Adrenal gland (tissue), 12 donors: ENCODE data around the gene ROR2. TPM values are rescaled to one million over a fixed set of nuclear protein-coding genes. Genes with fewer than 3 reads are reported as not detected.

Source experiments
- DNase-seq, 7 donors: peaks; one replicate each; pipeline ENCODE4 v3.0.0-alpha.2; 2019 to 2020
- H3K27ac ChIP-seq, 5 donors: fragments of 200-600 bp; sonication (generic) in 4 of 5; 1 replicate in 3 of 5; 2 replicates in 2 of 5; pipeline versions ENCODE4 v1.5.1 to v1.8.0; 2016 to 2020; ENCODE audit warnings: mild to moderate bottlenecking in 1 of 5
- H3K27me3 ChIP-seq: fragments of 200-600 bp; 2 replicates; pipeline ENCODE4 v1.8.0; 2021
- H3K36me3 ChIP-seq, 2 donors: fragments of 200-600 bp; replicated peaks in 1 of 2; 1 replicate in 1 of 2; 2 replicates in 1 of 2; pipeline versions ENCODE4 v1.5.1 to v1.8.0; 2018 to 2022
- H3K4me1 ChIP-seq, 2 donors: fragments of 200-600 bp; replicated peaks in 1 of 2; 1 replicate in 1 of 2; 2 replicates in 1 of 2; pipeline versions ENCODE4 v1.5.1 to v1.8.0; 2018 to 2021
- H3K4me3 ChIP-seq, 4 donors: fragments of 200-600 bp; sonication (generic) in 3 of 4; one replicate each; pipeline ENCODE4 v1.5.1; 2016 to 2018
- H3K9me3 ChIP-seq, 3 donors: fragments of 200-600 bp; sonication (generic) in 1 of 3; replicated peaks in 1 of 3; 1 replicate in 2 of 3; 2 replicates in 1 of 3; pipeline versions ENCODE4 v1.5.1 to v1.8.0; 2016 to 2021
- CTCF ChIP-seq, 6 experiments: fragments of 450-650 bp in 4 of 6; fragments of 200-600 bp in 2 of 6; sonication (generic) in 1 of 6; IDR thresholded peaks; 1 replicate in 5 of 6; 2 replicates in 1 of 6; pipeline versions ENCODE4 v1.5.1 to v1.8.0; 2016 to 2021; ENCODE audit warnings: antibody characterized with exemption in 6 of 6, mild to moderate bottlenecking in 2 of 6, moderate library complexity in 1 of 6
- POLR2A ChIP-seq, 2 donors: fragments of 450-650 bp; IDR thresholded peaks; one replicate each; pipeline ENCODE4 v1.6.1; 2017; ENCODE audit warnings: antibody characterized with exemption in 2 of 2, mild to moderate bottlenecking in 2 of 2, moderate library complexity in 1 of 2
- WGBS, 4 donors: extraction: QIAGEN DNeasy Blood & Tissue Kit in 2 of 4; methylation state at CpG; one replicate each; pipeline versions ENCODE4 v1.1.5 to v1.1.7; 2013 to 2017; 5-methylcytosine and 5-hydroxymethylcytosine counted together
- intact Hi-C, 2 donors: fragments of 100-400 bp; cut with DNase I; formaldehyde crosslinking; loops; one replicate each; pipeline versions ENCODE4 v1.14.1 to v1.15.0; 2022 to 2023
- polyA plus RNA-seq, 3 donors: library from polyadenylated mRNA; stranded (reverse); fragments of 200-250 nt in 2 of 3; fragments of 350-450 nt in 1 of 3; fragmentation: Illumina TruSeq in 1 of 3; extraction: RNeasy Lipid Tissue Mini Kit (QIAGEN cat#74804) in 1 of 3; gene quantifications; one replicate each; pipeline ENCODE4 v1.2.3, GENCODE V29; 2013 to 2014
- total RNA-seq, 9 donors: library from RNA; depleted of rRNA in 4 of 9; stranded (reverse); fragments of >200 nt in 4 of 9; fragments of 120-200 nt in 1 of 9; fragmentation: NEBNext Ultra II Directional in 1 of 9; extraction: Animal tissue kit (Norgen Biotek cat#: 25700) in 1 of 9; gene quantifications; one replicate each; pipeline versions ENCODE4 v1.1.0 to v1.2.4, GENCODE V29; 2013 to 2023
- donor health status: healthy with polysubstance abuse.
- donor health status: Bipolar disorder and iron deficiency.
- donor health status: DM: yes; HTN: yes; CAD: no.
- donor health status: DM: no; HTN: no; CAD: no.
- donor health status: DM: no; HTN: no; CAD: no.
- donor health status: DM: yes; HTN: yes; CAD: no.

ROR2 gene
- total and polyA plus RNA-seq, 12 donors, result 3.9 to 23.9 (median 11.4) TPM

GRCh38 chr9:91896513-91897121, 53.4 kb downstream of the ROR2 start:
- peak; percentile 65 to 91 (median 74) for DNase-seq
- 10 to 16% (median 15%) methylated on average over 11 of the region's 11 CpGs for WGBS, 4 donors
- Histone ChIP-seq H3K36me3 (no peaks in the 10 kb centered on the region), H3K9me3 (no peaks in the 10 kb centered on the region), H3K27ac (peak overlapping the region; percentile 1 to 89 (median 80)), H3K27me3 (no peaks in the 10 kb centered on the region), H3K4me3 (peak overlapping the region in 1 of 4 donors; percentile 5), H3K4me1 (peaks cover 25 to 59% of the 10 kb centered on the region in 2 donors)
- intact Hi-C loops, result loop anchor here in 1 of 2 donors (10.0 kb wide), 1 partner anchor 52 kb away; no protein-coding TSS in a partner anchor
- TF ChIP-seq POLR2A (IDR thresholded peaks at IDR 0.05), result peak in 1 of 2 donors; percentile 60
- TF ChIP-seq CTCF (IDR thresholded peaks at IDR 0.05), result no peak

DNA sequence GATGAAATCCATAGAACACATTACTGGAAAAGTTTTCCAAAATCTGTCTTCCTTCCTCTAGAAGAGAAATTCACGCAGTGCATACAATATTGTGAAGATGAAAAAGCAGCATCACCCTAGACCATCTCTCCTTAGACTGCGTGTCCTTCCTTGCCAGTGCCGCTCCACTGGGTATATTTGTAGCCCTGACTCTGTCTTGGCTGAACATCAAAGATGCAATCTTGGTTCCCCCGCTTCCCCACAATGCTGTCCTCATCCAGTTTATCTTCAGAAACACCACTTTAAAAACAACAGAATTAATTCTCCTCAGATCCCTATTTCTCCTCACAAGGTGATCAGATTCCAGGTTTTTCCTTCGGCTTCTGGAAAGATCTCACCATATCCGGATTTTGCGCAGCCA, 53.9 kb downstream of the ROR2 start:
- no peaks in the 10 kb centered on the region for H3K27me3 ChIP-seq
- peak overlapping the region; percentile 1 to 89 (median 80) for H3K27ac ChIP-seq
- intact Hi-C loops, result loop anchor here in 1 of 2 donors (10.0 kb wide), 1 partner anchor 51 kb away; no protein-coding TSS in a partner anchor
- H3K4me1 ChIP-seq, result peaks cover 25 to 58% of the 10 kb centered on the region in 2 donors
- H3K4me3 ChIP-seq, result no peak overlapping the region
- no peaks in the 10 kb centered on the region for H3K9me3 ChIP-seq
- peak in 3 of 7 donors; percentile 52 to 64 (median 53) for DNase-seq
- TF ChIP-seq CTCF (IDR thresholded peaks at IDR 0.05) (no peak), POLR2A (IDR thresholded peaks at IDR 0.05) (no peak)
- no peaks in the 10 kb centered on the region for H3K36me3 ChIP-seq
- 47 to 55% (median 52%) methylated on average over 7 of the region's 7 CpGs for WGBS, 4 donors

- no peak for DNase-seq
- Histone ChIP-seq H3K36me3 (no peaks in the 10 kb centered on the region), H3K4me1 (peaks cover 25 to 58% of the 10 kb centered on the region in 2 donors), H3K27ac (peak overlapping the region in 1 of 5 donors; percentile 89), H3K9me3 (no peaks in the 10 kb centered on the region), H3K27me3 (no peaks in the 10 kb centered on the region), H3K4me3 (no peak overlapping the region)
- intact Hi-C loops, result loop anchor here in 1 of 2 donors (10.0 kb wide), 1 partner anchor 50 kb away; no protein-coding TSS in a partner anchor
- 22 to 85% (median 45%) methylated on average over 1 of the region's 1 CpG for WGBS, 4 donors
- TF ChIP-seq CTCF (IDR thresholded peaks at IDR 0.05), result no peak
- no peak for TF ChIP-seq POLR2A (IDR thresholded peaks at IDR 0.05)
Observed at GRCh38 chr9:91894536-91894935, 55.5 kb downstream of the ROR2 start.

DNA sequence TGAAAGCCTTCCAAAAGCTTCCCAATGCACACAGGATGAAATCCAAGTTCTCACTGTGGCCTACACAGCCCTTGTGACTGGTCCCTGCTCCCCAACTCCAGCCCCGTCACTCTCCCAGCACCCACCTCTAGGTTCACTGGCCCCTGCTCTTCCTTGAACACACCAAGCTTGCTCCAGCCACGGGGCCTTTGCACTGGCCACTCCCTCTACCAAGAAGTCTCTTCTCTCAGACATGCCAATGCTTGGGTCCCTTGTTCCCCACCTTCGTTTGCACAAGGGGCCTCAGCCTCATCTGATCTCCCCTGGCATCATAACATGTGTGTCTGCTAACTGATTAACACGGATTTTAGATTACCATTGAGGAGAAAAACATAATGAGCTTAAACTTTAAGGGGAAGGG, 56.0 kb downstream of the ROR2 start:
- H3K4me3 ChIP-seq, result no peak overlapping the region
- 76 to 88% (median 77%) methylated on average over 4 of the region's 4 CpGs for WGBS, 4 donors
- no peak for DNase-seq
- no peak for TF ChIP-seq CTCF (IDR thresholded peaks at IDR 0.05)
- TF ChIP-seq POLR2A (IDR thresholded peaks at IDR 0.05), result no peak
- H3K27me3 ChIP-seq, result no peaks in the 10 kb centered on the region
- no peak overlapping the region for H3K27ac ChIP-seq
- H3K9me3 ChIP-seq, result no peaks in the 10 kb centered on the region
- H3K36me3 ChIP-seq, result no peaks in the 10 kb centered on the region
- H3K4me1 ChIP-seq, result peaks cover 24 to 58% of the 10 kb centered on the region in 2 donors
- intact Hi-C loops, result loop anchor here in 1 of 2 donors (10.0 kb wide), 1 partner anchor 49 kb away; no protein-coding TSS in a partner anchor
